Natural killer cell (primary cell): Measurements from ENCODE around the gene TMCC1. TPM values are rescaled to one million over a fixed set of nuclear protein-coding genes. Genes with fewer than 3 reads are reported as not detected.

Experiments
- ATAC-seq, 3 donors: fragments of 150-1000 bp in 2 of 3; fragments of 200-7000 bp in 1 of 3; cut with Tn5 transposase; 1 replicate in 1 of 3; 2 replicates in 2 of 3; pipeline ENCODE4 v1.10.0; 2021; ENCODE audit warnings: mild to moderate bottlenecking in 2 of 3, moderate library complexity in 2 of 3
- DNase-seq, 2 donors: peaks; one replicate each; pipeline versions ENCODE4 v3.0.0 to v3.0.0-alpha.2; 2013 to 2021; ENCODE audit warnings: mixed read lengths in 1 of 2
- H3K27ac ChIP-seq: one replicate; pipeline ENCODE4 v1.5.1; 2013; ENCODE audit warnings: mild to moderate bottlenecking, low read length
- H3K27me3 ChIP-seq: one replicate; pipeline ENCODE4 v1.6.1; 2013; ENCODE audit warnings: low read length; ENCODE audit not compliant: control insufficient read depth, insufficient read depth
- H3K36me3 ChIP-seq: one replicate; pipeline ENCODE4 v1.6.1; 2013; ENCODE audit warnings: low read length; ENCODE audit not compliant: control insufficient read depth, insufficient read depth
- H3K4me1 ChIP-seq: one replicate; pipeline ENCODE4 v1.6.1; 2013; ENCODE audit warnings: low read length; ENCODE audit not compliant: control insufficient read depth, insufficient read depth
- H3K4me3 ChIP-seq: one replicate; pipeline ENCODE4 v1.5.1; 2013; ENCODE audit warnings: low read length
- H3K9me3 ChIP-seq: one replicate; pipeline ENCODE4 v1.6.1; 2013; ENCODE audit warnings: low read length; ENCODE audit not compliant: control insufficient read depth, insufficient read depth
- H3K27ac Mint-ChIP-seq, 2 donors: one replicate each; pipeline ENCODE4 v1.8.0; 2022; ENCODE audit warnings: mild to moderate bottlenecking in 2 of 2, mixed read lengths in 2 of 2, moderate library complexity in 1 of 2
- H3K27me3 Mint-ChIP-seq, 2 donors: one replicate each; pipeline ENCODE4 v1.8.0; 2022; ENCODE audit warnings: low read depth in 2 of 2, mixed read lengths in 2 of 2
- H3K36me3 Mint-ChIP-seq: one replicate; pipeline ENCODE4 v1.8.0; 2022; ENCODE audit warnings: mixed read lengths
- H3K4me1 Mint-ChIP-seq, 2 donors: one replicate each; pipeline ENCODE4 v1.8.0; 2022; ENCODE audit warnings: mixed read lengths in 2 of 2
- H3K4me3 Mint-ChIP-seq: one replicate; pipeline ENCODE4 v1.8.0; 2022; ENCODE audit warnings: mild to moderate bottlenecking, moderate library complexity, mixed read lengths
- H3K9me3 Mint-ChIP-seq, 2 donors: one replicate each; pipeline ENCODE4 v1.8.0; 2022; ENCODE audit warnings: mixed read lengths in 2 of 2
- WGBS: methylation state at CpG from one replicate; pipeline ENCODE4 v1.1.7; 2013; ENCODE audit warnings: missing lambda C conversion rate; ENCODE audit not compliant: insufficient coverage; 5-methylcytosine and 5-hydroxymethylcytosine counted together
- intact Hi-C: fragments of 100-400 bp; cut with micrococcal nuclease; formaldehyde crosslinking; loops from one replicate; pipeline ENCODE4 v1.14.2; 2022
- total RNA-seq, 4 donors: library from RNA; stranded (reverse); fragments of 120-200 nt in 1 of 4; gene quantifications; one replicate each; pipeline versions ENCODE4 v1.2.3 to v1.2.4, GENCODE V29; 2013 to 2022
- TF ChIP-seq, protein P1 (sequence below): fragments of 200-600 bp; IDR thresholded peaks from one replicate; pipeline ENCODE4 v1.8.0; 2022; ENCODE audit warnings: antibody characterized with exemption

The TMCC1 gene
- total RNA-seq, 3 donors from 2014 or later (not counting 1 experiment from before 2014, with no cell fraction given): 26.4 to 36.7 (median 31.7) TPM

DNA sequence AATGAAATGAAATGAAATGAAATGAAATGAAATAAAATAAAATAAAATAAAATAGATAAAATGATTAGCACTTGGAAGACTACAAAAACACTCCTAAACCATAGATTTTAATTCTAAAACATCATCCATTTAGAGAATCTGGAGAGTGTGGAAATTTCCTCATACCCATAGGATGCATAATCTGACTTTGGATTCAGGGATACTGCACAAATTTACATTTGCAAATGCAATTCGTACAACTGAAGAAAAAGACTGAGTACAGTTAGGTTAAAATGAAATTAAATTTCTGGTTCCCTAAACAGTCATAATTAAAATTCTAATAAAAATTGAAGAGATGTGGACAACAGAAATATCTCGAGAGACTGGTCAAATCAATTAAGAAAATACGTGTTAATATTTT, 122.9 kb downstream of the TMCC1 start:
- Histone ChIP-seq H3K9me3 (no peaks in the 10 kb centered on the region), H3K36me3 (no peaks in the 10 kb centered on the region), H3K27ac (no peak overlapping the region), H3K27me3 (no peaks in the 10 kb centered on the region), H3K4me1 (no peaks in the 10 kb centered on the region), H3K4me3 (no peak overlapping the region)
- TF ChIP-seq, protein P1, sequence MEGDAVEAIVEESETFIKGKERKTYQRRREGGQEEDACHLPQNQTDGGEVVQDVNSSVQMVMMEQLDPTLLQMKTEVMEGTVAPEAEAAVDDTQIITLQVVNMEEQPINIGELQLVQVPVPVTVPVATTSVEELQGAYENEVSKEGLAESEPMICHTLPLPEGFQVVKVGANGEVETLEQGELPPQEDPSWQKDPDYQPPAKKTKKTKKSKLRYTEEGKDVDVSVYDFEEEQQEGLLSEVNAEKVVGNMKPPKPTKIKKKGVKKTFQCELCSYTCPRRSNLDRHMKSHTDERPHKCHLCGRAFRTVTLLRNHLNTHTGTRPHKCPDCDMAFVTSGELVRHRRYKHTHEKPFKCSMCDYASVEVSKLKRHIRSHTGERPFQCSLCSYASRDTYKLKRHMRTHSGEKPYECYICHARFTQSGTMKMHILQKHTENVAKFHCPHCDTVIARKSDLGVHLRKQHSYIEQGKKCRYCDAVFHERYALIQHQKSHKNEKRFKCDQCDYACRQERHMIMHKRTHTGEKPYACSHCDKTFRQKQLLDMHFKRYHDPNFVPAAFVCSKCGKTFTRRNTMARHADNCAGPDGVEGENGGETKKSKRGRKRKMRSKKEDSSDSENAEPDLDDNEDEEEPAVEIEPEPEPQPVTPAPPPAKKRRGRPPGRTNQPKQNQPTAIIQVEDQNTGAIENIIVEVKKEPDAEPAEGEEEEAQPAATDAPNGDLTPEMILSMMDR: no peak
- Mint-ChIP-seq H3K27me3 (no peaks in the 10 kb centered on the region), H3K9me3 (no peaks in the 10 kb centered on the region), H3K36me3 (no peaks in the 10 kb centered on the region), H3K27ac (no peak overlapping the region), H3K4me1 (peaks cover 8 to 12% of the 10 kb centered on the region in 2 donors), H3K4me3 (no peak overlapping the region)
- no peak for DNase-seq
- ATAC-seq: no peak
- 100% methylated on average over 2 of the region's 3 CpGs for WGBS
- intact Hi-C loops: no loop called here

DNA sequence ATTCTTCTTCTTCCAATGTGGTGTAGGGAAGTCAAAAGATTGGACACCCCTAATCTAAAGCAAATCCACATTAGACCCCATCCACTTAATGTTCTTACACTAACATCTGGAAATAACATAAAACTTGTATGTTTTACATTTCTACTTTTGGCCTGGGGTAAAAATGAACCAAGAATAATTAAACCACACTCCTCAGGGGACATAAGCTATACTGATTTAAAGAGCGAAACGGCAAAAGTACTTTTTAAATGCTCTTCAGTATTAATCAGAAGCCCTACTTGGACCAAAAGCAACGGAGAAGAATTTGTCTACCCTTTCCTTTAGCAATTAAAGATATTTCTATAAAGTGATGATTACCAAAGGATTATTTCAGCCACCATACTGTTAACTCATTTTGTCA, 123.9 kb downstream of the TMCC1 start:
- no peaks in the 10 kb centered on the region for H3K27me3 ChIP-seq
- no peak overlapping the region for H3K4me3 ChIP-seq
- Mint-ChIP-seq H3K27ac (no peak overlapping the region), H3K9me3 (no peaks in the 10 kb centered on the region), H3K36me3 (no peaks in the 10 kb centered on the region), H3K27me3 (no peaks in the 10 kb centered on the region), H3K4me3 (no peak overlapping the region), H3K4me1 (peaks cover 8 to 9% of the 10 kb centered on the region in 2 donors)
- TF ChIP-seq, protein P1: no peak
- no peak for DNase-seq
- no peaks in the 10 kb centered on the region for H3K4me1 ChIP-seq
- H3K9me3 ChIP-seq: no peaks in the 10 kb centered on the region
- WGBS: no CpG with 5 or more reads among the region's 3 CpGs
- H3K36me3 ChIP-seq: no peaks in the 10 kb centered on the region
- no peak overlapping the region for H3K27ac ChIP-seq
- intact Hi-C loops: no loop called here
- ATAC-seq: no peak

DNA sequence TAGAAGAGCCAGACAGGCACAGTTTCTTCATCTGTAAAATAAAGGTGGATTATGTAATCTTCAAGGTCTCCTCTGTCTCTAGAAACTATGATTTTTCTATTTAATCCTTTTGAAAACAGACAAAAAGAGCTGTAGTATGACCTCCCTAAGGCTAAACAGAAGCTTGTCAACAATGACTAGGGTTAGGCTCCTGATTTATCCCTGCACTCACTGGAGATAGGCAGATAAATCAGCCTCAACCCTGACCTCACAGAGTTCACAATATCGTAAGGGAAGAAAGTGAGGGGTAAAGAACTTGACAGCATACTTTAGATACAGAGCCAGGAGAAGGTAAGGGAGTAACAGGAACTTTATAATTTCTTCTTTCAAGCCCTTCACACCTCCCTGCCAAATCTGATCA, 124.8 kb downstream of the TMCC1 start:
- H3K27ac ChIP-seq: no peak overlapping the region
- TF ChIP-seq, protein P1: no peak
- WGBS: no CpG with 5 or more reads among the region's 1 CpG
- Mint-ChIP-seq H3K9me3 (no peaks in the 10 kb centered on the region), H3K4me1 (peaks cover 7 to 8% of the 10 kb centered on the region in 2 donors), H3K27ac (no peak overlapping the region), H3K27me3 (no peaks in the 10 kb centered on the region), H3K4me3 (no peak overlapping the region), H3K36me3 (no peaks in the 10 kb centered on the region)
- DNase-seq (no peak), ATAC-seq (no peak)
- H3K27me3 ChIP-seq: no peaks in the 10 kb centered on the region
- H3K4me1 ChIP-seq: no peaks in the 10 kb centered on the region
- intact Hi-C loops: no loop called here
- no peaks in the 10 kb centered on the region for H3K9me3 ChIP-seq
- no peak overlapping the region for H3K4me3 ChIP-seq
- H3K36me3 ChIP-seq: no peaks in the 10 kb centered on the region

DNA sequence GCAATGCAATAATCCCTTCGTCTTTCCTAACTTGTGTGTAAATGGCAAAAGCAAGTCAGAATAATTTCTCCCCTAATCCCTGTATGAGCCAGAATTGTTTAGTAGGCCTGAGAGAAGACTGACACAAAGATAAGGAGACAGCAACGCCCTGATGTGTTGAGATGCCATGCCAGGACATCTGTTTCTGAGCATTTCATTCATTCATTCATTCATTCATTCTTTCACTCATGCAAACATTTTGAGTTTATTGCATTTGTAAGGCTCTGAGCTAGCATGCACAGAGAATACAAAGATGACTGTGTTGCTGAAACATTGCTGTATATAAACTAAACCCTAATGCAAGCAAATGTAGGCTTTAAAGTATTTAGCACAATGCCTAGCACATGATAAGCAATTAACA, 127.4 kb downstream of the TMCC1 start:
- intact Hi-C loops: no loop called here
- Mint-ChIP-seq H3K27ac (no peak overlapping the region), H3K36me3 (no peaks in the 10 kb centered on the region), H3K27me3 (no peaks in the 10 kb centered on the region), H3K4me1 (peaks cover 0 to 8% of the 10 kb centered on the region in 2 donors), H3K4me3 (no peak overlapping the region), H3K9me3 (no peaks in the 10 kb centered on the region)
- ATAC-seq: no peak
- Histone ChIP-seq H3K4me3 (no peak overlapping the region), H3K4me1 (no peaks in the 10 kb centered on the region), H3K36me3 (no peaks in the 10 kb centered on the region), H3K27me3 (no peaks in the 10 kb centered on the region), H3K9me3 (no peaks in the 10 kb centered on the region), H3K27ac (no peak overlapping the region)
- 70% methylated on average over 1 of the region's 2 CpGs for WGBS
- no peak for DNase-seq
- TF ChIP-seq, protein P1: no peak
